K562 (cell line): ENCODE measurements around the gene OR52E4. TPM values are rescaled to one million over a fixed set of nuclear protein-coding genes. Genes with fewer than 3 reads are reported as not detected.

Source experiments
- ATAC-seq: fragments of 200-7000 bp; cut with Tn5 transposase; 3 replicates; pipeline ENCODE4 v1.9.1; 2020; ENCODE audit warnings: moderate library complexity
- BruUV-seq: library from RNA; stranded (reverse); fragments of 400-500 nt; replicated peaks from 2 replicates; lab custom pipeline; 2021; lab: Mats Ljungman, UMichigan
- CTCF ChIA-PET: fragments of 300-600 bp; formaldehyde crosslinking; extraction: SDS; loops from one replicate; lab custom pipeline; 2021; ENCODE audit warnings: low intra/inter-chr PET ratio; lab: Yijun Ruan, JAX
- POLR2A ChIA-PET: fragments of 300-600, 350-650 bp; sonication (Branson Sonifier 250); formaldehyde crosslinking; extraction: SDS; loops from one replicate; lab custom pipeline; 2021; ENCODE audit warnings: antibody characterized with exemption, inconsistent platforms; lab: Yijun Ruan, JAX
- DNase-seq, 4 experiments: peaks; one replicate each; pipeline versions ENCODE4 v3.0.0 to v3.0.0-alpha.2; 2011 to 2018; ENCODE audit warnings: low spot score in 3 of 4, mixed read lengths in 3 of 4; ENCODE audit errors: extremely low read depth in 1 of 4
- FAIRE-seq: peaks from 2 replicates; lab custom pipeline; 2011; peaks lifted over from hg19 to GRCh38; lab: Jason Lieb, UNC
- H2AFZ ChIP-seq: 2 replicates; pipeline ENCODE4 v1.6.0; 2011; ENCODE audit warnings: low read depth, low read length, control low read depth, inconsistent platforms
- H3K27ac ChIP-seq: fragments of 200-600 bp; 3 replicates; pipeline ENCODE4 v1.8.0; 2011; ENCODE audit warnings: low read depth, mild to moderate bottlenecking, control low read depth, inconsistent platforms, low read length, moderate library complexity, mixed read lengths; ENCODE audit errors: extremely low read depth
- H3K27me3 ChIP-seq, 2 experiments: fragments of 300-600 bp in 1 of 2; 2 replicates in 1 of 2; 3 replicates in 1 of 2; pipeline versions ENCODE4 v1.6.0 to v1.8.0; 2011; ENCODE audit warnings: inconsistent platforms in 2 of 2, low read length in 2 of 2, mild to moderate bottlenecking in 1 of 2, mixed read lengths in 1 of 2, moderate library complexity in 1 of 2; ENCODE audit not compliant: control insufficient read depth in 2 of 2, insufficient read depth in 2 of 2
- H3K36me3 ChIP-seq: fragments of 300-600 bp; 3 replicates; pipeline ENCODE4 v1.8.0; 2011; ENCODE audit warnings: mild to moderate bottlenecking, low read length, inconsistent platforms; ENCODE audit not compliant: control insufficient read depth, insufficient read depth
- H3K4me1 ChIP-seq, 2 experiments: fragments of 200-600 bp in 1 of 2; replicated peaks in 1 of 2; 2 replicates in 1 of 2; 3 replicates in 1 of 2; pipeline versions ENCODE4 v1.5.1 to v1.8.0; 2011; ENCODE audit warnings: inconsistent platforms in 2 of 2, low read length in 2 of 2, mild to moderate bottlenecking in 1 of 2, mixed read lengths in 1 of 2, moderate library complexity in 1 of 2; ENCODE audit not compliant: control insufficient read depth in 2 of 2, insufficient read depth in 2 of 2
- H3K4me2 ChIP-seq: 2 replicates; pipeline ENCODE4 v1.6.1; 2011; ENCODE audit warnings: low read length, control low read depth, inconsistent platforms, mixed read lengths; ENCODE audit not compliant: insufficient read depth
- H3K4me3 ChIP-seq: fragments of 200-600 bp; sonication (generic), shearing (Covaris generic); 2 replicates; pipeline ENCODE4 v1.5.1; 2016; ENCODE audit warnings: control low read depth, inconsistent platforms
- H3K79me2 ChIP-seq: fragments of 200-600 bp; 3 replicates; pipeline ENCODE4 v1.8.0; 2011; ENCODE audit warnings: low read length, inconsistent platforms; ENCODE audit not compliant: control insufficient read depth, insufficient read depth
- H3K9ac ChIP-seq, 2 experiments: 2 replicates each; pipeline versions ENCODE4 v1.6.0 to v1.6.1; 2011; ENCODE audit warnings: low read depth in 2 of 2, low read length in 2 of 2, control low read depth in 1 of 2, inconsistent platforms in 1 of 2, mild to moderate bottlenecking in 1 of 2, mixed read lengths in 1 of 2; ENCODE audit not compliant: insufficient read depth in 1 of 2
- H3K9me1 ChIP-seq: one replicate; pipeline ENCODE4 v1.6.0; 2011; ENCODE audit warnings: inconsistent platforms, mild to moderate bottlenecking, low read length, moderate library complexity; ENCODE audit not compliant: control insufficient read depth, insufficient read depth
- H3K9me3 ChIP-seq: replicated peaks from 2 replicates; pipeline ENCODE4 v1.5.1; 2011; ENCODE audit warnings: low read depth, low read length, inconsistent platforms; ENCODE audit not compliant: control insufficient read depth, insufficient read depth
- H4K20me1 ChIP-seq: replicated peaks from 2 replicates; pipeline ENCODE4 v1.6.1; 2011; ENCODE audit warnings: low read length, inconsistent platforms, mixed read lengths; ENCODE audit not compliant: control insufficient read depth, insufficient read depth
- KDM4B ChIP-seq, 2 experiments: fragments of 450-650 bp in 1 of 2; sonication (generic) in 1 of 2; IDR thresholded peaks; 2 replicates each; pipeline ENCODE4 v1.6.1; 2016 to 2017; ENCODE audit warnings: borderline replicate concordance in 2 of 2, antibody characterized with exemption in 1 of 2, low read depth in 1 of 2, mild to moderate bottlenecking in 1 of 2
- KLF10 ChIP-seq: fragments of 250-450 bp; sonication (Bioruptor Pico); IDR thresholded peaks from 2 replicates; pipeline ENCODE4 v1.6.1; 2021; ENCODE audit warnings: matching md5 sums
- NR2F6 ChIP-seq: fragments of 450-650 bp; formaldehyde crosslinking; IDR thresholded peaks from 2 replicates; pipeline ENCODE4 v1.4.0; 2020; ENCODE audit warnings: mild to moderate bottlenecking
- SP2 ChIP-seq: IDR thresholded peaks from 2 replicates; pipeline ENCODE4 v1.6.1; 2011; ENCODE audit warnings: mild to moderate bottlenecking, low read depth, low read length, moderate library complexity; ENCODE audit not compliant: poor library complexity, severe bottlenecking; ENCODE audit errors: extremely low read depth
- ZNF224 ChIP-seq: sonication (generic); formaldehyde crosslinking; IDR thresholded peaks from 2 replicates; pipeline ENCODE4 v1.8.0; 2022; ENCODE audit warnings: mild to moderate bottlenecking, missing genetic modification reagents
- WGBS: fragments of 100-300 bp; shearing (Covaris generic); methylation state at CpG from one replicate; pipeline ENCODE4 v1.1.6; 2016; ENCODE audit warnings: low coverage, mixed read lengths; ENCODE audit not compliant: insufficient coverage; ENCODE audit errors: missing lambda C conversion rate; 5-methylcytosine and 5-hydroxymethylcytosine counted together
- in situ Hi-C: fragments of 300-500 bp; cut with MboI; formaldehyde crosslinking; loops from 4 replicates; pipeline ENCODE4 v1.15.0; 2018; ENCODE audit warnings: inconsistent platforms, mixed read lengths
- intact Hi-C: fragments of 100-400 bp; cut with micrococcal nuclease; formaldehyde crosslinking; loops from 2 replicates; pipeline ENCODE4 v1.14.2; 2022
- polyA plus RNA-seq, 8 experiments: library from polyadenylated mRNA; depleted of rRNA in 4 of 8; stranded (reverse) in 5 of 8; unstranded in 3 of 8; fragments of >200 nt; fragmentation: Nextera tagmentation in 2 of 8; fragmentation: Illumina TruSeq in 1 of 8; extraction: Ambion mirVana in 2 of 8; extraction: Trizol in 1 of 8; gene quantifications; 2 replicates each; pipeline versions ENCODE4 v1.2.1 to v1.2.3, GENCODE V29; 2011 to 2014; ENCODE audit warnings: inconsistent platforms in 1 of 8, missing spikeins in 1 of 8
- total RNA-seq, 7 experiments: library from RNA; depleted of rRNA in 6 of 7; stranded (reverse); fragments of >200 nt in 6 of 7; fragmentation: Illumina TruSeq in 2 of 7; extraction: Trizol in 2 of 7; gene quantifications; 2 replicates each; pipeline versions ENCODE4 v1.2.1 to v1.2.3, GENCODE V29; 2011 to 2021; ENCODE audit warnings: low replicate concordance in 1 of 7
- TF ChIP-seq, protein P1 (sequence below): fragments of 250-450 bp; sonication (Bioruptor Pico); IDR thresholded peaks from 2 replicates; pipeline ENCODE4 v1.4.0; 2020
- TF ChIP-seq, protein P2 (sequence below): fragments of 200-800 bp; sonication (Bioruptor generic); IDR thresholded peaks from 2 replicates; pipeline ENCODE4 v1.6.1; 2017; ENCODE audit warnings: missing genetic modification characterization, missing compliant biosample characterization
- TF ChIP-seq, protein P3 (sequence below): fragments of 250-450 bp; sonication (Bioruptor Pico); IDR thresholded peaks from 2 replicates; pipeline ENCODE4 v1.8.0; 2022; ENCODE audit warnings: moderate library complexity, mild to moderate bottlenecking, inconsistent platforms
- TF ChIP-seq, protein P4 (sequence below): fragments of 450-650 bp; IDR thresholded peaks from 2 replicates; pipeline ENCODE4 v1.6.1; 2016; ENCODE audit warnings: borderline replicate concordance

Gene OR52E4
- total and polyA plus RNA-seq, 9 of the 15 experiments (the other 6 are each of a cell fraction or from before 2014, with no cell fraction given), result not detected

DNA sequence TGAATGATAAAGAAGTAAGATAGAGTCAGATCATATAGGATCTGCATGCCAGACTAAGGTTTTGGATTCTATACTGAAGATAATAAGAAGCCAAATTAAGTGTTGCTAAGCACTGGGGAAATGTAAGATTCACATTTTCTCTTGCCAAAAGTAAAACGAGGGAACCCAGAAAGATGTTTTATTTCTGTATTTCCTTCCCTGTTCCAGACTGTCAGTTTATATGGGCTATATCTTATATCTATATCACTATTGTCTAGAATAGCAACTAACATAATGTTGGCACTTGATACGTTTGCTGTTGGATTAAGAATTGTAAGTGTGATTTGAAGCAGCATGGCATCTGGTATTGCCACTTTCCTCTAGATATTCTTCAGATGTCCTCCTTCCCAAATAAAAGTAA is 47.0 kb upstream of the OR52E4 start:
- Histone ChIP-seq H2AFZ (no peak overlapping the region), H3K4me3 (no peak overlapping the region), H3K9me3 (no peaks in the 10 kb centered on the region), H3K79me2 (no peaks in the 10 kb centered on the region), H3K4me1 (no peaks in the 10 kb centered on the region), H3K9ac (no peak overlapping the region), H3K27me3 (0 out of 5 replicates have a peak, but pooled peaks cover 0 to 4% of the 10 kb centered on the region in 2 experiments), H3K9me1 (no peaks in the 10 kb centered on the region), H3K27ac (no peak overlapping the region), H4K20me1 (no peaks in the 10 kb centered on the region), H3K36me3 (no peaks in the 10 kb centered on the region), H3K4me2 (no peak overlapping the region)
- TF ChIP-seq KDM4B (IDR thresholded peaks at IDR 0.05; ENCODE audit: borderline replicate concordance in 2 of 2, low read depth in 1 of 2) (no peak), KLF10 (CRISPR knock-in tag) (no peak), ZNF224 (CRISPR knock-in tag) (no peak), NR2F6 (CRISPR knock-in tag) (no peak), SP2 (no peak)
- TF ChIP-seq, protein P1, sequence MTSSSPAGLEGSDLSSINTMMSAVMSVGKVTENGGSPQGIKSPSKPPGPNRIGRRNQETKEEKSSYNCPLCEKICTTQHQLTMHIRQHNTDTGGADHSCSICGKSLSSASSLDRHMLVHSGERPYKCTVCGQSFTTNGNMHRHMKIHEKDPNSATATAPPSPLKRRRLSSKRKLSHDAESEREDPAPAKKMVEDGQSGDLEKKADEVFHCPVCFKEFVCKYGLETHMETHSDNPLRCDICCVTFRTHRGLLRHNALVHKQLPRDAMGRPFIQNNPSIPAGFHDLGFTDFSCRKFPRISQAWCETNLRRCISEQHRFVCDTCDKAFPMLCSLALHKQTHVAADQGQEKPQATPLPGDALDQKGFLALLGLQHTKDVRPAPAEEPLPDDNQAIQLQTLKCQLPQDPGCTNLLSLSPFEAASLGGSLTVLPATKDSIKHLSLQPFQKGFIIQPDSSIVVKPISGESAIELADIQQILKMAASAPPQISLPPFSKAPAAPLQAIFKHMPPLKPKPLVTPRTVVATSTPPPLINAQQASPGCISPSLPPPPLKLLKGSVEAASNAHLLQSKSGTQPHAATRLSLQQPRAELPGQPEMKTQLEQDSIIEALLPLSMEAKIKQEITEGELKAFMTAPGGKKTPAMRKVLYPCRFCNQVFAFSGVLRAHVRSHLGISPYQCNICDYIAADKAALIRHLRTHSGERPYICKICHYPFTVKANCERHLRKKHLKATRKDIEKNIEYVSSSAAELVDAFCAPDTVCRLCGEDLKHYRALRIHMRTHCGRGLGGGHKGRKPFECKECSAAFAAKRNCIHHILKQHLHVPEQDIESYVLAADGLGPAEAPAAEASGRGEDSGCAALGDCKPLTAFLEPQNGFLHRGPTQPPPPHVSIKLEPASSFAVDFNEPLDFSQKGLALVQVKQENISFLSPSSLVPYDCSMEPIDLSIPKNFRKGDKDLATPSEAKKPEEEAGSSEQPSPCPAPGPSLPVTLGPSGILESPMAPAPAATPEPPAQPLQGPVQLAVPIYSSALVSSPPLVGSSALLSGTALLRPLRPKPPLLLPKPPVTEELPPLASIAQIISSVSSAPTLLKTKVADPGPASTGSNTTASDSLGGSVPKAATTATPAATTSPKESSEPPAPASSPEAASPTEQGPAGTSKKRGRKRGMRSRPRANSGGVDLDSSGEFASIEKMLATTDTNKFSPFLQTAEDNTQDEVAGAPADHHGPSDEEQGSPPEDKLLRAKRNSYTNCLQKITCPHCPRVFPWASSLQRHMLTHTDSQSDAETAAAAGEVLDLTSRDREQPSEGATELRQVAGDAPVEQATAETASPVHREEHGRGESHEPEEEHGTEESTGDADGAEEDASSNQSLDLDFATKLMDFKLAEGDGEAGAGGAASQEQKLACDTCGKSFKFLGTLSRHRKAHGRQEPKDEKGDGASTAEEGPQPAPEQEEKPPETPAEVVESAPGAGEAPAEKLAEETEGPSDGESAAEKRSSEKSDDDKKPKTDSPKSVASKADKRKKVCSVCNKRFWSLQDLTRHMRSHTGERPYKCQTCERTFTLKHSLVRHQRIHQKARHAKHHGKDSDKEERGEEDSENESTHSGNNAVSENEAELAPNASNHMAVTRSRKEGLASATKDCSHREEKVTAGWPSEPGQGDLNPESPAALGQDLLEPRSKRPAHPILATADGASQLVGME (CRISPR knock-in tag), result no peak
- TF ChIP-seq, protein P2, sequence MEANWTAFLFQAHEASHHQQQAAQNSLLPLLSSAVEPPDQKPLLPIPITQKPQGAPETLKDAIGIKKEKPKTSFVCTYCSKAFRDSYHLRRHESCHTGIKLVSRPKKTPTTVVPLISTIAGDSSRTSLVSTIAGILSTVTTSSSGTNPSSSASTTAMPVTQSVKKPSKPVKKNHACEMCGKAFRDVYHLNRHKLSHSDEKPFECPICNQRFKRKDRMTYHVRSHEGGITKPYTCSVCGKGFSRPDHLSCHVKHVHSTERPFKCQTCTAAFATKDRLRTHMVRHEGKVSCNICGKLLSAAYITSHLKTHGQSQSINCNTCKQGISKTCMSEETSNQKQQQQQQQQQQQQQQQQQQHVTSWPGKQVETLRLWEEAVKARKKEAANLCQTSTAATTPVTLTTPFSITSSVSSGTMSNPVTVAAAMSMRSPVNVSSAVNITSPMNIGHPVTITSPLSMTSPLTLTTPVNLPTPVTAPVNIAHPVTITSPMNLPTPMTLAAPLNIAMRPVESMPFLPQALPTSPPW, result no peak
- TF ChIP-seq, protein P3, sequence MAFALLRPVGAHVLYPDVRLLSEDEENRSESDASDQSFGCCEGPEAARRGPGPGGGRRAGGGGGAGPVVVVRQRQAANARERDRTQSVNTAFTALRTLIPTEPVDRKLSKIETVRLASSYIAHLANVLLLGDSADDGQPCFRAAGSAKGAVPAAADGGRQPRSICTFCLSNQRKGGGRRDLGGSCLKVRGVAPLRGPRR, result no peak
- TF ChIP-seq, protein P4, sequence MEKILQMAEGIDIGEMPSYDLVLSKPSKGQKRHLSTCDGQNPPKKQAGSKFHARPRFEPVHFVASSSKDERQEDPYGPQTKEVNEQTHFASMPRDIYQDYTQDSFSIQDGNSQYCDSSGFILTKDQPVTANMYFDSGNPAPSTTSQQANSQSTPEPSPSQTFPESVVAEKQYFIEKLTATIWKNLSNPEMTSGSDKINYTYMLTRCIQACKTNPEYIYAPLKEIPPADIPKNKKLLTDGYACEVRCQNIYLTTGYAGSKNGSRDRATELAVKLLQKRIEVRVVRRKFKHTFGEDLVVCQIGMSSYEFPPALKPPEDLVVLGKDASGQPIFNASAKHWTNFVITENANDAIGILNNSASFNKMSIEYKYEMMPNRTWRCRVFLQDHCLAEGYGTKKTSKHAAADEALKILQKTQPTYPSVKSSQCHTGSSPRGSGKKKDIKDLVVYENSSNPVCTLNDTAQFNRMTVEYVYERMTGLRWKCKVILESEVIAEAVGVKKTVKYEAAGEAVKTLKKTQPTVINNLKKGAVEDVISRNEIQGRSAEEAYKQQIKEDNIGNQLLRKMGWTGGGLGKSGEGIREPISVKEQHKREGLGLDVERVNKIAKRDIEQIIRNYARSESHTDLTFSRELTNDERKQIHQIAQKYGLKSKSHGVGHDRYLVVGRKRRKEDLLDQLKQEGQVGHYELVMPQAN, result no peak
- 6% methylated on average over 2 of the region's 2 CpGs for WGBS
- ChIA-PET CTCF (no interaction called here), POLR2A (no interaction called here)
- no peak for ATAC-seq
- DNase-seq, result no peak
- in situ Hi-C loops (no loop called here), intact Hi-C loops (no loop called here)
- no TSS peak for BruUV-seq
- no peak for FAIRE-seq
